ENCODE results near the gene TNFAIP2. TPM values are rescaled to one million over a fixed set of nuclear protein-coding genes. Genes with fewer than 3 reads are reported as not detected.
"Not testable (repeated sequence)": the region's sequence is repeated elsewhere in the genome, so short reads cannot be mapped to it uniquely, and the experiment has no call there.

Gene TNFAIP2
- polyA plus RNA-seq, 4 donors: 22.1 to 49.1 (median 37.5) TPM

DNA sequence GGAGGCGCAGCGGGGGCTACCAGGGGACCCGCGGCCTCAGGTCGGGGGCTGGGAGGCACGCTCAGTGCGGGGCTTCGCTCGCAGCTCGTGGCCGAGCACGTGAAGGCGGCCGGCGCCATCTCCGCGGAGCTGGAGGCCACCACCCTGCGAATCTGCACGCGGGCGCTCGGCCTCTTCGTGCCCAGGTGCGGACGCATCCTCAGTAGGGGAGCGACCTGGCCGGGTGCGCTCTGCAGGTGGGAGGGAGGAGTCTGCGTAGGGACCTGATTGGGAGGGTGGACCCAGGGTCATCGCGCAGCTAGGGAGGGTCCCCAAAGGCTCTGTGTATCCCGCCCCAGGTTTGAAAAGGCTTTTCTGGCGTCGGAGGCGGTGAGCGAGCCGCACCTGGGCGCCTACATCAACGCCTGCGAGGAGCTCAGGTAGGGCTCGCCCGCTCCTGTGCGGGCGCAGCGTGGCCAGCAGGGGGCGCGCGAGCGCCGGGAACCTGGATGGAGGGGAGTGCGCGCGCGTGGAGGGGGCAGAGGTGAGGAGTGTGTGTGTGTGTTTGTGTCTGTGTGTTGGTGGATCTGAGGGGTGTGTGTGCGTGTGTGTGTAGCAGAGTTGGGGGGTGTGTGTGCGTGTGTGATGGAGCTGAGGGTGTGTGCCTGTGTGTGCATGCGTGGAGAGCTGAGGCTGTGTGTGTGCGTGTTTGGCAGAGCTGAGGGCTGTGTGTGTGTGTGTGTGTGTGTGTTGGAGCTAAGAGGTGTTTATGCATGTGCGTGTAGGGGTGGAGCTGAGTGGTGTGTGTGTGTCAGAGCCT, 18.4 kb upstream of the TNFAIP2 start:
- DNase-seq (ENCODE audit: low read depth in 4 of 4, low spot score in 2 of 4): no peak

- no peak for DNase-seq (ENCODE audit: low read depth in 4 of 4, low spot score in 2 of 4)
These were observed 17.6 kb upstream of the TNFAIP2 start for GRCh38 chr14:103105580-103106150.

- DNase-seq (ENCODE audit: low read depth in 4 of 4, low spot score in 2 of 4): no peak
These were observed 15.8 kb upstream of the TNFAIP2 start for GRCh38 chr14:103107455-103107854.

DNA sequence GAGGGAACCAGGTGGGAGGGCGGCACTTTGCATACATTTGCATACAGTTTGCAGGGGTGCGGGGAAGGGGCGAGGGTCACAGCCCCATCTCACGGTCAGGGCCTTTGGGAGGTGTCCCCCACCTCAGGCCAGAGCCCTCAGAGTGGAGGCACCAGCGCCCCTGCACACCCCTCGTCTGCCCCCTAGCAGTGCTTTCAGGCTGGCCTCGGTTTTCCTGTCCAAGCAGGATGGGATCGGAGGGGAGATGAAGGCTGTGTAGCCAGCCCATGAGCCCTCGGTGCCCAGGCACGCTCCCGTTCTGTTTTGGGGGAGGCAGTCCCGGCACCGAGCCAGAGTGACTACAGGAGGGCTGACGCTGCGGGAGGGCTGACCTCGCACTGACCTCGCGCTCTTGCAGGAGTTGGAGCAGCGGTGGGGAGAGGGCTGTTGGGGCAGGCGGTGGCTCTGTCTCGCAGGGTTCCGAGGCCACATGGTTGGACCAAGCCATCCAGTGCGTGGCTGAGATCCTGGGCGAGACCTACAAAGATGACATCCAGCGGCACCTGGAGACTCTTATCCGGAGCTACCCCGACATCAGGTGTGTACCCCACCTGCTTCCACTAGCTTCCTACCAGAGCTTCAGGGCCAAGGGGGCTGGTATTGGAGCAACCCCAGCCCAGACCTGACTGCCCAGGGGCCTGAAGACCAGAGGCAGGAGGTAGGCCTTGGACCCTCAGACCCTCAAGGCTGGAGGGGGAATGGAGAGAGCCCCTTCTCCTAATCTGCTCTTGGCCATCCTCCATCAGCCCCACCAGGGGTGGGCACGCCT, 15.1 kb upstream of the TNFAIP2 start:
- no peak for DNase-seq (ENCODE audit: low read depth in 4 of 4, low spot score in 2 of 4)

DNA sequence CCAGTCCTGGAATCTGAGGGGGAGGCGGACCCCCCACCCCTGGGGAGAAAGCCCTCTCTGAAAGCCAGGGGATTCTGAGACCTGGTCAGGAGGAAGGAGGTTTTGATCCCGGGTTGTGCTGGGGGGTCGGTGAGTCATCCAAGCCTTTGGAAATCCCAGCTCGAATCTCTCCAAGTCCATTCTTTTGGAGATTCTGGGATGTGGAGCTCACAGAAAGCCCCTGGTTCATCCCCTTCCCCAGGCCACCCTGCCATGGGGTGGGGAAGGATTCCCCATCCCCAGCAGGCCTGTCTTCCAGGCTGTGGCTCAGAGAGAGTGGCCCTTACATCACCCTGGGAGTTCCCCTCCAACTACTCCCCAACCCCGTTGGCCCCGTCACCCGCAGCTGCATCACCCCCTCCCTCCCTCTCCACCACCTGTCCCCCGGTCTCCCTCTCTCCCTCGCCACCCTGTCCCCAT, 14.5 kb upstream of the TNFAIP2 start:
- DNase-seq (ENCODE audit: low read depth in 4 of 4, low spot score in 2 of 4): no peak

DNA sequence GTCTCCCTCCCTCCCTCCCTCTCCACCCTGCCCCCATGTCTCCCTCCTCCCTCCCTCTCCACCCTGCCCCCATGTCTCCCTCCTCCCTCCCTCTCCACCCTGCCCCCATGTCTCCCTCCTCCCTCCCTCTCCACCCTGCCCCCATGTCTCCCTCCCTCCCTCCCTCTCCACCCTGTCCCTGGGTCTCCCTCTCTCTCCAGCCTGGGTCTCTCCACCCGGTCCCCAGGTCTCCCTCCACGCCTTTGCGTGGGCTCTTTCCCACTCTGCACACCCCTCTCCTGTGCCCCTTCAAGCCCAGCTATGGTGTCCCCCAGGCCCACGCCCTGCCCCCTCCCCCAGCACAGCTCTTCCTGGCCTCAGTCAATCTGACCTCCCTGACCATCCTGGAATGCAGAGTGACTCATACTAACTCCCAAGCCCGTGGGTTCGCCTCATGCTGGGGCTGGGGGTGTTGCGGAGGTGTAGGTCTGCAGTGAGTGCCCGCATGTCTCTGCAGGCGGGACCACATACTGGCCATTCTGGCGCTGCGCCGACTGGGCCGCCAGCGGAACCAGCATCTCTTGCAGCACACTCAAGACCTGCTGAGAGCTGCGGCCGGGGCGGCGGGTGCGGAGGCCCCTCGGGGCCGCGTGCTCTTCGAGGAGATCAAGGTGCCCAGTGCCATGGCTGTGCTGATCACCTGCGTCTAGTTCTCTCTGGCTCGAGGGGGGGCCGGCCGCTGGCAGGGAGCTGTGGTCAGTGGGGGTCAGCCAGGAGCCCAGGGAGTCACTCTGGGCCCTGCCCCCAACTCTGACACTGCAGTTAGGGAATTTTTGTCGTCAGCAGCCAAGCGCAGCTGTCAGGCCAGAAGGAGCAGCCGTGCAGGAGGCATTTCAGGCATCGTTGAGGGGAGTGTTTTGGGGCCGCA, 13.5 kb upstream of the TNFAIP2 start:
- DNase-seq (ENCODE audit: low read depth in 4 of 4, low spot score in 2 of 4): no peak

- no peak for DNase-seq (ENCODE audit: low read depth in 4 of 4, low spot score in 2 of 4)
These were observed 12.5 kb upstream of the TNFAIP2 start for GRCh38 chr14:103110681-103111231.

DNA sequence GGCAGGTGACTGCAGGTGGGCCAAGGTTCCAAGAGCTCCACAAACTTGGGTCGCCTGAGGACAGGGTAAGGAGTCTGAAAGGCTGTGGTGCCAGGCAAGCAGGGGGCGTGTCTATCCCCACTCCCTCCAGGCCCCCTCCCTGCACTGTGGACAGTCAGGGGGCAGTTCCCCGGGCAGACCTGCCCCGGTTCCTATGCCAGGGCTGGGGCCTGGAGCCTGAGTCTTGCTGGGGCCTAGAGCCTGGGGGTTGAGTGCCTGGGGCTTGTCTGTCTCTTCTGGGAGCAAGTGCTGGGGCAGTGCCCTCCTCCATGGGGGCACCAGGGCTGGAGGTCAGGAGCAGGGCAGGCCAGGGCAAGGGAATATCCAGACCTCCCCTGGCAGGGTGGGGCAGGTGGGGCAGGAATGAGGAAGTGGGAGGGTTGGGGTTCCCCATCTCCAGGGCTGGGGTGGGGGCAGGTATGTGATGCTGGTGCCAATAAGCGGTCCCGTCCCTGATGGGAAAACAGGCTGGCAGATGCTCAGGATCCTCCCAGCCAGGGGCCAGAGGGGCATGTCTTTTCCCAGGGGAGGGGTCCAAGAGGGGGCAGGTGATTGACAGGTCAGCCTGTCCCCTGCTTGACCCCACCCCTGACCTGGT, 11.9 kb upstream of the TNFAIP2 start:
- no peak for DNase-seq (ENCODE audit: low read depth in 4 of 4, low spot score in 2 of 4)

DNA sequence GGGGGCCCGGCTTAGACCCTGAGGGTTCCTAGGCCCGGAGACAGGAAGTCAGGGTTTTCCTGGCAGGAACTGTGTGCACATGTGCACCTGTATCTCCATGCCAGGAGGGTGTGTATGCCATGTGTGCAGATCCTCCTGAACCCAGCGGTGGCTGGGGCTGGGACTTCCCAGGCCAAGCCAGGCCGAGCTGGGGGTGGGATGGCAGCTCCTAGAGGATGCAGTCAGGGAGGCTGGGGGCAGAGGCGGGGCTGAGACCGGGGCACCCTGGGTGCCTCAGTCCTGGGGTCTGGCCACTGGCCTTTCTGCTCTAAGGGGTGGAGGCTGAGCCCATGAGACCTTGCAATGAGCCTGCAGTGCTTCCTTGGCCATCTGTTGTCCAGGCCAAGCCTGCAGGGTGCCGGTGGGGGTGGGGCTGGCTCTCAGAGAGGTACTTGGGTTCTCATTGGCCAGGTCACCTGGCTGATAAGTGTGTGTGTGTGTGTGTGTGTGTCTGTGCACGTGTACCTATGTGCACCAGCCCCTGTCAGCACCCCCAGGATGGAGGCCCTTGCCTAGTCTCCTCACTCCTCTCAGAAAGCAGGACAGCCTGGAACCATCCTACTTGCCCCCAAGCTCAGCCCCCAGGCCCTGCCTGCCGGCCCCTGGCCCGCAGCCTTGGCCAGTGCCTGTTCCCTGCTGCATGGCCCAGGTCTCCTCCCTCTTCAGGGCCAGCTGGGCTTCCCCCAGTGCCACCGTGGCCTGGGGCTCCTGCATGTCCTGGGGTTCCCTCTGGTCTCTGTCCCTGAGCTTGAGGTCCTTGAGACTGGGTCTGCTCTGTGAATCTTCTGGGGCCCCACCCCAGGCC, 10.6 kb upstream of the TNFAIP2 start:
- DNase-seq (ENCODE audit: low read depth in 4 of 4, low spot score in 2 of 4): no peak

- no peak for DNase-seq (ENCODE audit: low read depth in 4 of 4, low spot score in 2 of 4)
These were observed 10.0 kb upstream of the TNFAIP2 start for GRCh38 chr14:103113303-103113702.

GRCh38 chr14:103113774-103114173, 9.5 kb upstream of the TNFAIP2 start:
- DNase-seq (ENCODE audit: low read depth in 4 of 4, low spot score in 2 of 4): no peak

DNA sequence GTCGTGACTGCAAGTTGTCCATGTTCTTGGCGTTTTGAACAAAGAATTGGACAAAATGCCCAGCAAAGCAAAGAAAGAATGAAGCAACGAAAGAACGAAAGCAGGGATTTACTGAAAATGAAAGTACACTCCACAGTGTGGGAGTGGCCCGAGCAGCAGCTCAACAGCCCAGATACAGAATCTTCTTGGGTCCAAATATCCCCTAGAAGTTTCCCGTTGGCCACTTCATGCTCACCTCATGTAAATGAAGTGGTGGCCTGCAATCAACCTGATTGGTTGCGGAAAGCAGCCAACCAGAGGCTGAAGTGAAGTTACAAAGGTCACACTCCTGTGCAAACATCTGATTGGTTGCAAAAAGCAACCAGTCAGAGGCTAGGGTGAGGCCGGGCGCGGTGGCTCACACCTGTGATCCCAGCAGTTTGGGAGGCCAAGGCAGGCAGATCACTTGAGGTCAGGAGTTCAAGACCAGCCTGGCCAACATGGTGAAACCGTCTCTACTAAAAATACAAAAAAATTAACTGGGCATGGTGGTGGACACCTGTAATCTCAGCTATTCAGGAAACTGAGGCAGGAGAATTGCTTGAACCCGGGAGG, 8.1 kb upstream of the TNFAIP2 start:
- DNase-seq (ENCODE audit: low read depth in 4 of 4, low spot score in 2 of 4): not testable (repeated sequence)

DNA sequence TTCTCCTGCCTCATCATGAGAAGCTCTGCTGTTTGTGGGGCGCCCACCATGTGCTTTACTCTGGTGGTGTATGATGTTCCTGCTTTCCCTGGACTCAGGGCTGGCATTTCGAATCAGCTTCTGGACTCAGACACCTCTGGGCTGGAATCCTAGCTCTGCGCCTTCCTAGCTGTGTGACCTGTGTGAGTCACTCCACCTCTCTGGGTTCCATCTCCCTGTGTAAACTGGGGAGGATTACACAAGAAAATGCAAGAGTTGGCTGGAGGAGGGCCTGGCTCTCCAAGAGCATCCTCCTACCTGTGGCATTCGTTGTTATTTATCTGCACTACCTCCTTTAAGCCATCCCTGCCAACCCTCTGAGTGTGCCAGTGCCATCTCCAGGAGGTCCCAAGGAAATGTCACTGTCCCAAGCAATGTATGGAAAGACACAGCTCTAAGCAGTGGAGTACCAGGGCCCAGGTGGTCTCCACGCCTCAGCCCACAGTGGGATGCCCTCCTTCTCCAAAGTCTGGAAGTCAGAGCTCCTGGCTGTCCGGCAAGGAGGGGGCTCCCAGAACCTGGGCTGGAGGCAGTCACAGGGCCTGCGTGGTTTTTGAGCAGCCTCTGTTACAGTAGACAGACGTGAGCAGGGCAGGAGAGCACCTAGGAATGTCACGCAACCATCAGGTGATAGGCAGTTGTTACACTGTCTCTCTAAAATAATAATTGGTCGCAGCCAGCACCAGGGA, 7.3 kb upstream of the TNFAIP2 start:
- DNase-seq (ENCODE audit: low read depth in 4 of 4, low spot score in 2 of 4): no peak

DNA sequence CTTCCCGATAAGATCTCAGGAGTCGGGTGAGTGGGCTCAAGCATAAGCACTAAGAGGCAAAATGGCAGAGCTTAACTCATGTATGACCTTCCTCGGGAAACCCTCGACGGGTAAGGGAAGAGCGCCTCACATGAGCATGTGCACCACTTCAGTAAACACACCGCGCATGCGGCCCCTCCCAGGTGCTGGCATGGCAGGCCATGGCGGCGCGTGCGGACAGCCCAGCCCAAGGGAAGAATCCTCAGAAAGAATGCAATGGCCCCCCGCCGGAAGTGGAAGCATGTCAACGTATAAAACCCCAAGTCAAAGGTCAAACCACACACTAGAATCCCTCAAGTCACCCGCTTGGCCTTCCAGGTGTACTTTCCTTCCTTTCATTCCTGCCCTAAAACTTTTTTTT, 6.6 kb upstream of the TNFAIP2 start:
- DNase-seq (ENCODE audit: low read depth in 4 of 4, low spot score in 2 of 4): no peak

- DNase-seq (ENCODE audit: low read depth in 4 of 4, low spot score in 2 of 4): not testable (repeated sequence)
These were observed 5.8 kb upstream of the TNFAIP2 start for GRCh38 chr14:103117499-103117898.

- DNase-seq (ENCODE audit: low read depth in 4 of 4, low spot score in 2 of 4): no peak
These were observed 5.1 kb upstream of the TNFAIP2 start for GRCh38 chr14:103118018-103118662.
